Measurements from ENCODE around the gene BATF3.

The BATF3 gene

GRCh38 chr1:212655668-212656440, 43.8 kb downstream of the BATF3 start:
- no peak for DNase-seq (ENCODE audit: low read depth)
- TF ChIP-seq, protein P1, sequence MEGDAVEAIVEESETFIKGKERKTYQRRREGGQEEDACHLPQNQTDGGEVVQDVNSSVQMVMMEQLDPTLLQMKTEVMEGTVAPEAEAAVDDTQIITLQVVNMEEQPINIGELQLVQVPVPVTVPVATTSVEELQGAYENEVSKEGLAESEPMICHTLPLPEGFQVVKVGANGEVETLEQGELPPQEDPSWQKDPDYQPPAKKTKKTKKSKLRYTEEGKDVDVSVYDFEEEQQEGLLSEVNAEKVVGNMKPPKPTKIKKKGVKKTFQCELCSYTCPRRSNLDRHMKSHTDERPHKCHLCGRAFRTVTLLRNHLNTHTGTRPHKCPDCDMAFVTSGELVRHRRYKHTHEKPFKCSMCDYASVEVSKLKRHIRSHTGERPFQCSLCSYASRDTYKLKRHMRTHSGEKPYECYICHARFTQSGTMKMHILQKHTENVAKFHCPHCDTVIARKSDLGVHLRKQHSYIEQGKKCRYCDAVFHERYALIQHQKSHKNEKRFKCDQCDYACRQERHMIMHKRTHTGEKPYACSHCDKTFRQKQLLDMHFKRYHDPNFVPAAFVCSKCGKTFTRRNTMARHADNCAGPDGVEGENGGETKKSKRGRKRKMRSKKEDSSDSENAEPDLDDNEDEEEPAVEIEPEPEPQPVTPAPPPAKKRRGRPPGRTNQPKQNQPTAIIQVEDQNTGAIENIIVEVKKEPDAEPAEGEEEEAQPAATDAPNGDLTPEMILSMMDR (IDR thresholded peaks at IDR 0.05; ENCODE audit: low read depth, low read length, missing control alignments), result no peak
- H3K4me3 ChIP-seq (ENCODE audit: low read depth, low read length), result no peak overlapping the region

DNA sequence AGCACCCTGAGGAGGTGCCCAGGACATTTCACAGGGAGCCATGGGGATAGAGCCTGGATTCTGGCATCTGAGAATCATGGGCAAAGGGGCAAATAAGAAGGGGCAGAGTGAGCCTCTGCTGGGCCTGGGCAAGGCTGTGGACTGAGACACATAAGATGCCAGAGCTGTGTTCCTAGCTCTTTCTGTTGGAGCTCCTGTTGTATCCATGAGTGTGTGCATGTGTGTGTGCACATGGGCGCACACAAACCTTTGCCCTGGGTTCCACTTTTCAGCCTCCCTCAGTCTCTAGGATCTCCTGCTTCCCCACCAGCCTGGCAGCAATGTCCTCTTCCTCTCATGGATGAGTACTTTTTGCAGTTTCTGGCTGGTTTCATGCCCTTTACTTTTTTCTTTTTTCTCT, 47.0 kb downstream of the BATF3 start:
- TF ChIP-seq, protein P1 (IDR thresholded peaks at IDR 0.05; ENCODE audit: low read depth, low read length, missing control alignments), result no peak
- H3K4me3 ChIP-seq (ENCODE audit: low read depth, low read length), result no peak overlapping the region
- DNase-seq (ENCODE audit: low read depth), result no peak

GRCh38 chr1:212651977-212652376, 47.7 kb downstream of the BATF3 start:
- H3K4me3 ChIP-seq (ENCODE audit: low read depth, low read length), result no peak overlapping the region
- no peak for DNase-seq (ENCODE audit: low read depth)
- TF ChIP-seq, protein P1 (IDR thresholded peaks at IDR 0.05; ENCODE audit: low read depth, low read length, missing control alignments), result no peak

- no peak overlapping the region for H3K4me3 ChIP-seq (ENCODE audit: low read depth, low read length)
- no peak for DNase-seq (ENCODE audit: low read depth)
- TF ChIP-seq, protein P1 (IDR thresholded peaks at IDR 0.05; ENCODE audit: low read depth, low read length, missing control alignments), result no peak
Observed at GRCh38 chr1:212651521-212651920, 48.1 kb downstream of the BATF3 start.

GRCh38 chr1:212650228-212650627, 49.4 kb downstream of the BATF3 start:
- TF ChIP-seq, protein P1 (IDR thresholded peaks at IDR 0.05; ENCODE audit: low read depth, low read length, missing control alignments), result no peak
- no peak for DNase-seq (ENCODE audit: low read depth)
- no peak overlapping the region for H3K4me3 ChIP-seq (ENCODE audit: low read depth, low read length)

DNA sequence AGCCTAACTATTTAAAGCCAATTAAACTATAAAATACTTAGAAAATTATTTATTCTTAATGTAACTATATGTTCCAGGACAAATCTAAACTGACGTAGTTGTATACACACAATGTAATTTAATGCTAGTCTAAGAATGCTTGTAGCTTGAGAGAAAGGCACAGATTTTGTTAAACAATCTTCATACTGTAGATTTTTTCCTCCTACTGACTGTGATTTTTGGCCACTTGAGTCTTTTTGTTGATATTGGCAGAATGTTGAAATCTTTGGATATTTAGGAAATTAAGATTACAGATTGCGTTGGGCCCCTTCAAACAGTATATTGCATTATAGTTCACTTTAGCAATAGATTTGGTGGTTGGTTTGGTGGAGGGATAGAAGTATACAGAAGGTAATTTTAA, 50.6 kb downstream of the BATF3 start:
- H3K4me3 ChIP-seq (ENCODE audit: low read depth, low read length), result no peak overlapping the region
- TF ChIP-seq, protein P1 (IDR thresholded peaks at IDR 0.05; ENCODE audit: low read depth, low read length, missing control alignments), result no peak
- DNase-seq (ENCODE audit: low read depth), result no peak

DNA sequence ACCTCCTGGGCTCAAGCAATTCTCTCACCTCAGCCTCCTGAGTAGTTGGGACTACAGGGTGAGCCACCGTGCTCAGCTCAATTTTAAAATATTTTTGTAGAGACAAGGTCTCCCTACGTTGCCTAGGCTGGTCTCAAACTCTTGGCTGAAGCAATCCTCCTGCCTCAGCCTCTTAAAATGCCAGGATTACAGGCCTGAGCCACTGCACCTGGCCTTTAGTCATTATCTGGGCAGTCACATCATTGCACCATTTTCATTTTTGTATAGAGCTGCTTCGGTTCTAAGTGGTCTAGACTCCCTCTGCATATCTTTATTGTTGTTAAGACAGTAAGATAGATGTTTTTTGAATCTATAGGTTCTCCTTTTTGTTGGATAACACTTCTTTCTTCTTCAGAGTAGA, 51.2 kb downstream of the BATF3 start:
- H3K4me3 ChIP-seq (ENCODE audit: low read depth, low read length), result no peak overlapping the region
- TF ChIP-seq, protein P1 (IDR thresholded peaks at IDR 0.05; ENCODE audit: low read depth, low read length, missing control alignments), result no peak
- DNase-seq (ENCODE audit: low read depth), result no peak
